Tibial artery (tissue), 4 donors: ENCODE results near the gene GRIK4.

Experiments
- DNase-seq, 2 donors: peaks; one replicate each; pipeline ENCODE4 v3.0.0-alpha.2; 2019
- H3K27ac ChIP-seq, 2 donors: fragments of 200-600 bp; sonication (generic) in 1 of 2; 1 replicate in 1 of 2; 2 replicates in 1 of 2; pipeline ENCODE4 v1.5.1; 2018 to 2019; ENCODE audit warnings: mild to moderate bottlenecking in 1 of 2
- H3K27me3 ChIP-seq, 2 donors: fragments of 200-600 bp; sonication (generic) in 1 of 2; one replicate each; pipeline versions ENCODE4 v1.5.1 to v1.6.0; 2016 to 2019
- H3K36me3 ChIP-seq, 3 donors: fragments of 200-600 bp; sonication (generic) in 2 of 3; one replicate each; pipeline ENCODE4 v1.5.1; 2016 to 2019; ENCODE audit warnings: mild to moderate bottlenecking in 2 of 3
- H3K4me1 ChIP-seq, 4 donors: fragments of 200-600 bp; sonication (generic) in 2 of 4; 1 replicate in 3 of 4; 2 replicates in 1 of 4; pipeline ENCODE4 v1.5.1; 2016 to 2019
- H3K4me3 ChIP-seq, 2 donors: fragments of 200-600 bp; sonication (generic) in 1 of 2; 1 replicate in 1 of 2; 2 replicates in 1 of 2; pipeline ENCODE4 v1.5.1; 2018 to 2019; ENCODE audit warnings: mild to moderate bottlenecking in 2 of 2
- H3K9me3 ChIP-seq, 3 donors: fragments of 200-600 bp; sonication (generic) in 1 of 3; one replicate each; pipeline ENCODE4 v1.5.1; 2016 to 2019
- intact Hi-C: fragments of 100-400 bp; cut with DNase I; formaldehyde crosslinking; loops from one replicate; pipeline ENCODE4 v1.15.0; 2023; ENCODE audit warnings: low total_unique reads
- TF ChIP-seq, protein P1 (sequence below), 2 experiments: fragments of 200-600 bp in 1 of 2; fragments of 450-650 bp in 1 of 2; IDR thresholded peaks; one replicate each; pipeline ENCODE4 v1.5.1; 2017 to 2019; ENCODE audit warnings: antibody characterized with exemption in 2 of 2, mild to moderate bottlenecking in 1 of 2, moderate library complexity in 1 of 2

The GRIK4 gene

DNA sequence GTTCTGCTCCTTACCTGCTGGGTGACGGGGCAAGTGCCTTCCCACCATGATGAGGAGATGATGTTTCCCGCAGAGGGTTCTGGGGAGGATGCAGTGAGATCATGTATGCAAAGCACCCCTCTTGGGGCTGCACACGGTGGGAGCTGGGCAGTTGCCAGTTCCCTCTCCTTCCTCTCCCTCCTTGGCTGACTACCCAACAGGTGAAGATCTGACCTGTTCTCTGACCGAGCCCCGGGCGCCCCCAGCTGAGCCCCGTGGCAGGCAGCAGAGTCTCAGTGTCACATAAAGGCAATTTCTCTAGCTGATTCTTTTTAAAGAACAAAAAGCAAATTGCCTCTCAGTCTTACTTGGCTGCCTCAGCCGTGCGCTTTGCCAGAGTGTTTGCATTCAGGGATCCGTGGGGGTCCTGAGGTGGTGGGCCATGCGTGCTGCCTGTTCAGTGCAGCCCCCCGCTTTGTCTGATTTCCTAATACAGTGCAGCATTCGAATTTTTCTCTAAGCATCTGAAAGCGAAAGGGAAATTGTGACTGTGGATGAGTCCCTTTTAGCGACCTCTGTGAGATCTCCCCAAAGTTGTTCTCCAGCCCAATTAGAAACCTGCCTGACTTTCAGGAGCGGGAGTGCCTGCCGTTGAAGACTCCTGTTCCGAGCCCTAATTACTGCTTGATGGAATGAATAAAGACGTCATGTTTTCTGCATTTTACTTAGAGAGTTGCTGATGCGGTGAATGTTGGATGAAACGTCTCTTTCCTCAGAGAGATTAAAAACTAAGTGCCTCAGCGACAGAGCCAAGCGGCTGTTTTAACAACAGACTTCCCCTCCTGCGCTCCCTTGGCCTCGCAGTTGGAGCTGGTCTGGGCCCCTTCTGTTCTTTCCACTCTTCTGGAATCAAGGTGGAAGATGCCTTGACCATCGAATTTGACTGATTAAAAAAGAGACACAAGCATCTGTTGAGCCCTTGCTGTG lies 86.0 kb downstream of the GRIK4 start:
- Histone ChIP-seq H3K4me1 (no peaks in the 10 kb centered on the region), H3K36me3 (no peaks in the 10 kb centered on the region), H3K27me3 (peaks cover 0 to 12% of the 10 kb centered on the region in 2 donors), H3K27ac (no peak overlapping the region), H3K9me3 (no peaks in the 10 kb centered on the region), H3K4me3 (no peak overlapping the region)
- no peak for DNase-seq
- intact Hi-C loops: no loop called here
- TF ChIP-seq, protein P1, sequence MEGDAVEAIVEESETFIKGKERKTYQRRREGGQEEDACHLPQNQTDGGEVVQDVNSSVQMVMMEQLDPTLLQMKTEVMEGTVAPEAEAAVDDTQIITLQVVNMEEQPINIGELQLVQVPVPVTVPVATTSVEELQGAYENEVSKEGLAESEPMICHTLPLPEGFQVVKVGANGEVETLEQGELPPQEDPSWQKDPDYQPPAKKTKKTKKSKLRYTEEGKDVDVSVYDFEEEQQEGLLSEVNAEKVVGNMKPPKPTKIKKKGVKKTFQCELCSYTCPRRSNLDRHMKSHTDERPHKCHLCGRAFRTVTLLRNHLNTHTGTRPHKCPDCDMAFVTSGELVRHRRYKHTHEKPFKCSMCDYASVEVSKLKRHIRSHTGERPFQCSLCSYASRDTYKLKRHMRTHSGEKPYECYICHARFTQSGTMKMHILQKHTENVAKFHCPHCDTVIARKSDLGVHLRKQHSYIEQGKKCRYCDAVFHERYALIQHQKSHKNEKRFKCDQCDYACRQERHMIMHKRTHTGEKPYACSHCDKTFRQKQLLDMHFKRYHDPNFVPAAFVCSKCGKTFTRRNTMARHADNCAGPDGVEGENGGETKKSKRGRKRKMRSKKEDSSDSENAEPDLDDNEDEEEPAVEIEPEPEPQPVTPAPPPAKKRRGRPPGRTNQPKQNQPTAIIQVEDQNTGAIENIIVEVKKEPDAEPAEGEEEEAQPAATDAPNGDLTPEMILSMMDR (IDR thresholded peaks at IDR 0.05): no peak

DNA sequence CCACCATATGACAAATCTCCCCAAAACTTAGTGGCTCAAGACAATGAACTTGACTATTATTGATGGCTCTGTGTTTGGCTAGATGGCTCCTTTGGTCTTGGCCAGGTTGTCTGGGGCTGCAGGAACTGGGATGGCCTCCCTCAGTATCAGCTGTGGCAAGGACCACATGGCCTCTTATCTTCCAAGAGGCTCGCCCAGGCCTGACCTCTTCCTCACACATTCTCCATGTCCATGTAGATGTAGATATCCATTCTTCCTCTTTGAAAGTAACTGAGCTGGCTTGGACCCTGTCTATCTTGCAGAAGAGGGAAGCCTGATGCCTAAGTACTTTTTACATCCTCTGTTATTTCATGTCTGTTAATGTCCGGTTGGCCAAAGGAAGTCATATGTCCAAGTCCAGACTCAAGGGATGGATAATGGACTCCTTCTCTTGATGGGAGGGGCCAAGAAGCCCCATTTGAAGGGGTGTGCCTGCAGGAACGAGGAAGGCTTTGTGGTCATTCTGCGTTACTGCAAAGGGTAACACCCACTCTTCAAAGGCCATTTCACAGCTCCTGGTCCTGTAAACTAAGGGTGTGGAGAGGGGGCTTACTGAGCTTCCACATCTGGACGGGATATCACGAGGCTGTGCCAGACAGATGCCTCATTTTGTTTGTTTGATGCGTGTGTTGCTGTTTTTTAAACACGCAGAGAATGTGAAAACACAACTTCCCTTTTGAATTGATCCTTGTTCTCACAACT lies 87.1 kb downstream of the GRIK4 start:
- DNase-seq: no peak
- Histone ChIP-seq H3K4me3 (no peak overlapping the region), H3K36me3 (no peaks in the 10 kb centered on the region), H3K27me3 (peaks cover 0 to 5% of the 10 kb centered on the region in 2 donors), H3K4me1 (no peaks in the 10 kb centered on the region), H3K27ac (no peak overlapping the region), H3K9me3 (no peaks in the 10 kb centered on the region)
- TF ChIP-seq, protein P1 (IDR thresholded peaks at IDR 0.05): no peak
- intact Hi-C loops: no loop called here

DNA sequence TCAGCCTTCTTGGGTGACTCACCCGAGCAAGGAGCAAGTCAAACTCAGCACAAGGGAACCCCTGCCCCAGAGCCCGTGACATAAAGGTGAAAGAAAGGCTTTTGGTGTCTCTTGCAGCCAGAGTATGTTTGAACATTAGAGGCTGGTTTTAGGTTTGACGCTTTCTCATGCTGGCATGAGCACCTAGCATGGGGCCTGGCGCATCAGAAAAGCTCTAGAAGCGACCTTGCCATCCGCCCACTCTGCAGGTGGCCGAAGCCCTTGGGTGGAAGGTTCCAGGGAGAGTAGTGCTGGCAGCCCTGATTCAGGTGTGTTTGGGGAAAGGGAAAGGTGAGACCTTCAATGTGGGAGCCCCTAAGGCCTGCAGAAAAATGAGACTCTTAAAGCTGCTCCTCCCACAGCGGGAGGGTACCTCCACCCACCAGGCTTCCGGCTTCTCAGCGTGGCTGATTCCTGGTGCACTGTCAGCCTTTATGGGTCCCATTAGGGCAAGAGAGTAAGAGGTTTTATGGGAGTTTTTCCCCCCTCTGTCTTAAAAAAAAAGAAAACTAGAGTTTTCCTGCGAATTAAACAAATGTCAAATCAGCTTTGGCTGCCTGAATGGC lies 88.4 kb downstream of the GRIK4 start:
- no peaks in the 10 kb centered on the region for H3K4me1 ChIP-seq
- no peak overlapping the region for H3K4me3 ChIP-seq
- TF ChIP-seq, protein P1 (IDR thresholded peaks at IDR 0.05): no peak
- no peak overlapping the region for H3K27ac ChIP-seq
- DNase-seq: no peak
- H3K36me3 ChIP-seq: no peaks in the 10 kb centered on the region
- intact Hi-C loops: no loop called here
- H3K27me3 ChIP-seq: peaks cover 0 to 5% of the 10 kb centered on the region in 2 donors
- no peaks in the 10 kb centered on the region for H3K9me3 ChIP-seq

DNA sequence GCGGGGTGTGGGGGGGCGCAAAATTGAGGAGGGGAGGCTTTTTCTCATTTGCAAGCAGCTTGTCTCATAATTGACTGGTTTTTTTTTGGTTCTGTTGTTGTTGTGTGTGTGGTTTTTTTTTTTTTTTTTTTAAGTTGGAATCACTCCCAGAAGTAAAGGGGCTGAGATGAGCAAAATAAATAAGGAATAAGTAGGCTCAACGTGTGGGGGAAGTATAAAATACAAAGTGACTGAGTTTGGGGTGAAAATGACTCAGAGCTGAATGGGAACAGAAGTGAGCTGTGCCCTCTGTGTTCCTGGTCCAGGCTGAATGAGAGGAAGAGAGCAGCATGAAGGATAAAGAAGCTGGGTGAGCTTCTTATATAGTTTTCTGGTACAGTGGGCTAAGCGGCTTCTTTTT lies 90.0 kb downstream of the GRIK4 start:
- Histone ChIP-seq H3K4me1 (no peaks in the 10 kb centered on the region), H3K36me3 (no peaks in the 10 kb centered on the region), H3K9me3 (no peaks in the 10 kb centered on the region), H3K4me3 (no peak overlapping the region), H3K27me3 (peaks cover 0 to 5% of the 10 kb centered on the region in 2 donors), H3K27ac (no peak overlapping the region)
- TF ChIP-seq, protein P1 (IDR thresholded peaks at IDR 0.05): no peak
- intact Hi-C loops: no loop called here
- DNase-seq: no peak

DNA sequence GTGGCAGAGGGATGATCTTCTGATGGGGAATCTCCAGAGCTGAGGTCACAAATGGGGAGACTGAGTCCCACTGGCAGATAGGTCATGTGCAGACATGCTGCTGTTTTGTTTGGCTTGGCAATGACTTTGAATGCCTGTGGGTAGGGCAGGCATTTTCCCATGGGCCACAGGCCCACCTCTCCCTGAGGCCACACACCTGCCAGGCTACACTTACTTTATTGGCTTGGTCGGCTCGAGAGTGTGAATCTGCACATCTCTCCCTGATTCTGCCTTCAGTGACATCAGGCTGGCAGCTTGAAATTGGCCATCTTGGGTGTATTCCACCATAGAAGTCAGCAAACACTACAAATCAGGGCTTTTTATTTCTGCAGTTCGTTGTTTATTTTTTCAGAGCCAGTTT lies 91.5 kb downstream of the GRIK4 start:
- no peak overlapping the region for H3K27ac ChIP-seq
- intact Hi-C loops: no loop called here
- H3K27me3 ChIP-seq: peaks cover 0 to 3% of the 10 kb centered on the region in 2 donors
- H3K4me1 ChIP-seq: no peaks in the 10 kb centered on the region
- TF ChIP-seq, protein P1 (IDR thresholded peaks at IDR 0.05): no peak
- H3K4me3 ChIP-seq: no peak overlapping the region
- no peaks in the 10 kb centered on the region for H3K36me3 ChIP-seq
- H3K9me3 ChIP-seq: no peaks in the 10 kb centered on the region
- DNase-seq: no peak
